GM19193 (cell line): ENCODE data around the gene KIAA1958.

Experiments
- POLR2A ChIP-seq: IDR thresholded peaks from 4 replicates; pipeline ENCODE4 v1.6.1; 2011; ENCODE audit not compliant: insufficient read depth, insufficient read length; ENCODE audit errors: extremely low read depth

Gene KIAA1958

GRCh38 chr9:112535301-112535700, 48.7 kb downstream of the KIAA1958 start:
- TF ChIP-seq POLR2A = no peak

- TF ChIP-seq POLR2A = no peak
These were observed 49.2 kb downstream of the KIAA1958 start for GRCh38 chr9:112535811-112536210.

- no peak for TF ChIP-seq POLR2A
These were observed 50.9 kb downstream of the KIAA1958 start for GRCh38 chr9:112537561-112537960.

DNA sequence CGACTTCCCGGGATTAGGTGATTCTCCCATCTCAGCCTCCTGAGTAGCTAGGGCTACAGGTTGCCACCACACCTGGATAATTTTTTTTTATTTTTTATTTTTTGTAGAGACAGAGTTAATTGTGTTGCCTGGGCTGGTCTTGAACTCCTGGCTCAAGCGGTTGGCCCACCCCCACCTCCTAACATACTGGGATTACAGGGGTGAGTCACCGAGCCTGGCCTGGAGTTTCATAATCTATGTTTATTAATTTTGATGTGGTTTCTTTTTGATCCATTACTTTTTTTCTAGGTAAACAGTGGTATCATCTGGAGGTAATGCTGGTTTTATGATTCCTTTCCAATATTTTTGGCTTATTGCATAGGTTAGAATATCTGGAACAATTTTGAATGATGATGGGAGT, 54.2 kb downstream of the KIAA1958 start:
- TF ChIP-seq POLR2A = no peak

DNA sequence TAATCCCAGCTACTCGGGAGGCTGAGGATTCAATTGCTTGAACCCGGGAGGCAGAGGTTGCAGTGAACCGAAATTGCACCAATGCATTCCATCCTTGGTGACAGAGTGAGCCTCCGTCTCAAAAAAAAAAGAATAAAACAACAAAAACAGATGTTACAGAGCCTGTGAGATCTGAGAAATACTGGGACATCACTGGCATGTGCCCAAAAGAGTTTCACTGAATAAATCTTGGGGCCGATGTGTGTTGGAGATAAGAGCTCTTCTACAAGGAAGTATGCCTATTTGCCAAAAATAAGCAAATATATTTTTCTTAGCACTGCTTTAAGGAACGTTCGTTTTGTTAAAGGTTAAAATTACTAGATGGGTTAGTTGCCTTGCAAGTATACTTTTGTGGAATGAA, 55.1 kb downstream of the KIAA1958 start:
- TF ChIP-seq POLR2A = no peak

DNA sequence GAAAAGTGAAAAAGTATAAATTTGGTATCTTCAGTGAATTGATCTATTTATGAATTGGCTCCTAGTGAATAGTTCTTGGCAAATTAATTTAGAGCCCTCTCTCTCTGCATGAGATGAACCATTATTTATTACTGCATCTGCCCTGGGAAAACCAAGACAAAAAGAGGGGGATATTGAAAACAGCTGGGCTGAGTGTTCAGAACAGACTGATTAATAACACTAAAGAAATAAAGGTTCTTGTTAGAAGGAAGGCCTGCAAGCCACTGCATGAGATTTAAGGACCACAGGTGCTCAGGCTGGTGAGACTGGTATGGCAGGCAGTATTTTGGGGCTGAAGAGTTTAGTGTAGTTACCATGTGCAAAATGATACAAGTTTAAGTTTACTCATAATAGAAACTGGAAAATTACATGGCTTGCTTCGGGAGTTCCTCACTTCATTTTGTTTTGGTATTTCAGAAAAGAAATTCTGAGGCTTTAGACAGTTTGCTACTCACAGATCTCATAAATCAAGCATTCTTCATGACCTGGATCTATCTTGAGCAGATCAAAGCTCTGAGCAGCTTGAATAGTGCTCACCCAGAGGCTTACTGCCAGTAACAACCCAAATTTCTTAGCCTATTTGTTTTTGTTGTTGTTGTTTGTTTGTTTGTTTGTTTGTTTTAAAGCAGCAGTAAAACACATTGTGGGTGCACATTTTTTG, 56.1 kb downstream of the KIAA1958 start:
- no peak for TF ChIP-seq POLR2A

- no peak for TF ChIP-seq POLR2A
These were observed 57.9 kb downstream of the KIAA1958 start for GRCh38 chr9:112544477-112544876.

GRCh38 chr9:112545237-112545636, 58.6 kb downstream of the KIAA1958 start:
- no peak for TF ChIP-seq POLR2A

DNA sequence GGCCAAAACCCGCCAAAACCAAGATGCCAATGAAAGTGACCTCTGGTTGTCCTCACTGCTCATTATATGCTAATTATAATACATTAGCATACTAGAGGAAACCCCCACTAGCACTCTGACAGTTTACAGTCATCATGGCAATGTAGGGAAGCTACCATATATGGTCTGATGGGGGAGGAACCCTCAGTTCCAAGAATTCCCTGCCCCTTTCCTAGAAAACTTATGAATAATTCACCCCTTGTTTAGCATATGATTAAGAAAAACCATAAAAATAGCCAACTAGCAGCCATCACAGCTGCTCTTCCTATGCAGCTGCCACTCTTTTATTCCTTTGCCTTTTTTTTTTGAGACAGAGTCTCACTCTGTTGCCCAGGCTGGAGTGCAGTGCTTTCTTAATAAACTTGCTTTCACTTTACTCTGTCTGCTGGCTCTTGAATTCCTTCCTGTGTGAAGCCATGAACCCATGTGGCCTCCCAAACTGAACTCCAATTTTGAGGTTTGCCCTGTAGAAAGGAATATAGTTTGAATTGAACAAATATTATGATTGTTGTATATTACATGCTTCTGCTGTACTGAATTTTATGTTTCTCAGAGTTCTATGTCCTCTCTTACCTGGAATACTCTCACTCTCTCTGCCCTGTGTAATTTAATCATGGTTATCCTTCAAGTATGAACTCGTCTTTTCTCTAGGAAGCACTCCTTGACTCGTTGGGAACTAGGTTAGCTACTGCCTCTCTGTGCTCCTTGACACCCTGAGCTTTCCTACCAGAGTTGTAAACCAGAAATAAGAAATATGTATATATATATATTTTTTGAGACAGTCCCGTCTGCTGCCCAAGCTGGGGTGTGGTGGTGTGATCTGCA, 59.8 kb downstream of the KIAA1958 start:
- no peak for TF ChIP-seq POLR2A

- no peak for TF ChIP-seq POLR2A
These were observed 61.4 kb downstream of the KIAA1958 start for GRCh38 chr9:112548051-112548440.

DNA sequence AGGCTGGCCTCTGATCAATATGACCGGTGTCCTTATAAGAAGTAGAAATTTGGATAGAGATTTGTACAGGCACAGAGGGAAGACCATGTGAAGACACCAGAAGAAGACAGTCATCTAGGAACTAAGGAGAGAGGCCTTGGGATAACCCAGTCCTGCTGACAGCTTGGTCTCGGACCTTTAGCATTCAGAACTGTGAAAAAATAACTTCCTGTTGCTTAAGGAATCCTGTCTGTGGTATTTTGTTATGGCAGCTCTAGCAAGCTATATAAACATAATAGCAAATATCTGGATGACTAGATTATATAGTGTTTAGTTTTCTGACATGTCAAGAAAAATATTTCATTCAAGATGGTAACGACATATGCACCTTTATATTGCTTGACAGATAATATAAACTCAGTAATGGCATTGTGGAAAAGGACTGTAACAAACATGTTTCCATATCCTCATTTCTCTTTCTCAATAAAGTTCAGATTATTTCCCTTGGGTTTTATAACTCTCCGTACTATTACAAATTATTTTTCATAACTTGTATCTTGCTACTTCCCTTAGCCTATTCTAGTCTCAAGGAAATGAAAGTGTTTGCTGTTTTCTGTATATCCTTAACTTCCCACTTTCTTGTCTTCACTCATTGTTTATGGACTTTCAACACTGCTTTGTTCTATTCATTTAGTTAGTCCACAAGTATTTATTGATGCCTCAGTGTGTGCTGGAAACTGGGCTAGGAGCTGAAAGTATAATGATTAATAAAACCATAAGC, 62.4 kb downstream of the KIAA1958 start:
- TF ChIP-seq POLR2A = no peak

DNA sequence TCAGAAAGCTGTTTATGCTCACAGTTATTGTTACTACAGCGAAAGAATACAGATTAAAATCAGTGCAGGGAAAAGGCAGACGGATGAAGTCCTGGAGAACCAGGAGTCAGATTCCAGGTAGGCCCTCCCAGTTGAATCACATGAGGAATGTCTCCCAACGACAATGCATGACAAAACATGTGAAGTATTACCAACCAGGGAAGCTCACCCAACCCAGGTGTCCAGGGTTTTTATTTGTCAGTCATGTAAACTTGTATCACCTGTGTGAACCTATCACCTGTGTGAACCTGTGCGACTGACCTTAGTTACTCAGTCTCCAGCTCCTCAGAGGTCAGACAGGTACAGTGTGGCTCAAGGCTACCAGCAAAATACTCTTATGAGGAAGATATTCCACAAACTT, 63.9 kb downstream of the KIAA1958 start:
- TF ChIP-seq POLR2A = no peak

DNA sequence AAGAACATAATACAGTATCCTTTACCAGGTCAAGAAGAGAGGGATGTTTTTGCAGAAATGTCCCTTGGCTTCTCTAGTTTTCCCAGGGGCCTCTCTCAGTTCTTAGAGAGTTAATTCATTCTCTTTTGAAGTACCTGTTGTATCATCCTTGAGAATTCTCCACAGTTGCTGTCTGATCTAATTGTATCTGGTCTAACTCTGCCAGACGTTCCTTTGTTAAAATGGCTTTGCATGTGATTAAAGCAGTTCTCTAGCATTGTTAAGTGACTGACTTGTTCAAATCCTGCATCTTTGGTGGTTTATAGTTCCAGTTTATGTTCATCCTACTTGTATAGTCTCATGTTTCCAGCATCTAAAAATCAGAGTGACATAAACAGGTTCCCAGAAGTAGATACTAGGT, 65.0 kb downstream of the KIAA1958 start:
- no peak for TF ChIP-seq POLR2A

DNA sequence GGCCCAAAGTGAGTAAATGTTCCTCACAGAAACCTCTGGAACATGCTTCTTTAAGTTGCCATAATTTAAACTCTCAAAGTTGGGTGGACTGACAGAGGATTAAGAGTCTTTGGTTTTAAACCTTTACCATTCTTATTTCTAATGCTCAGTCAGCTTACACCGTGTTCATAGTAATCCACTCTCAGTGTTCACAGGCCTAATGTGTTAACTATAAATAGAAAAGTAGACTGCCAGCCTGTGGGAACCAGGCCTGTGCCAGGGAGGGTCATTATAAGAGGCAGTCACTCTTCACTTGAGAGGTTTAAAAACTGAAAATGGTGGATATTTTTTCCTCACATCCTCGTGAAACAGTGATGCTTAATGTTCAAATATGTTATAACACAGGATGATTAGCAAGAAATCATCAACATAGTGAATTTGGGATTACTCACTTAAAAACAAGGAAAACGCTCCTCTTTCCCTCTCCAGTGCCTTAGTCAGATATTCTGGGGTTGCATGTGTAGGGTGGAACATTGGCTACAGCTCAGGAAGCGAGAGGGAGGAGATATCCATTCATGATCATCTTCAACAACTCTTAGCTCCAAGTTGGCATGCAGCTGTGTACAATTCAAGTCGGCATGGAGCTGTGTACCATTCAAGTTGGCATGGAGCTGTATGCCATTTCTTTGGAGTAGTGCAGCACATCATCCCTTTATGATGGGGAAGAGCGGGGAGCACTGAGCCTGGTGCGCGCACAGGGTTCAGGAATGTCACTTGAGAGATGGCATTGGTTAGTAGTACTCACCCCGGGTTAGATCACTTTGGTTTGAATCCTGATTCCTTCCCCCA, 65.8 kb downstream of the KIAA1958 start:
- no peak for TF ChIP-seq POLR2A

DNA sequence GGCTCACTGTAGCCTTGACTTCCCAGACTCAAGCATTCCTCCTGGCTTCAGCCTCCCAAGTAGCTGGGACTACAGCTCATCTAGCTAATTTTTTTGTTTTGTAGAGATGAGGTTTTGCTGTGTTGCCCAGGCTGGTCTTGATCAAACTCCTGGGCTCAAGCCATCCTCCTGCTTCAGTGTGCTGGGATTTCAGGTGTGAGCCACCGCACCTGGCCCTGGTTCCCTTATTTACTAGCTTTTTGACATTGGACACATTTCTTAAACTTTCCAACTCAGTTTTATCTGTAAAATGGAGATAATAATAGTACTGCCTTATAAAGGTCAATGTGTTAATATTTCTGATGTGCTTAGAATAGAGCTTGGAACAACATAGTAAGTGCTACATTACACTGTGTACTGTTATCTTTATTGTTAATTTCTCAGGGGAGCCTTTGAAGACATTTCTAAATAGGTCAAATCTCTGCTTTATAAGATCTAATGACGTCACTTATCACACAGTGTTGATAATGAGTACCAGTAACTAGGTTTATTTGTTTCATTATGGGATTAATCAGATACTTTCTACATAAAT, 66.7 kb downstream of the KIAA1958 start:
- TF ChIP-seq POLR2A = no peak

- no peak for TF ChIP-seq POLR2A
These were observed 67.9 kb downstream of the KIAA1958 start for GRCh38 chr9:112554516-112554915.
